Inflammatory macrophage treated with lipopolysaccharide for 1 hour (primary cell): Measurements from ENCODE around the gene HES5.

Source experiments
- DNase-seq, 2 donors: peaks; one replicate each; pipeline ENCODE4 v3.0.0-alpha.2; 2020 to 2022

Gene HES5

DNA sequence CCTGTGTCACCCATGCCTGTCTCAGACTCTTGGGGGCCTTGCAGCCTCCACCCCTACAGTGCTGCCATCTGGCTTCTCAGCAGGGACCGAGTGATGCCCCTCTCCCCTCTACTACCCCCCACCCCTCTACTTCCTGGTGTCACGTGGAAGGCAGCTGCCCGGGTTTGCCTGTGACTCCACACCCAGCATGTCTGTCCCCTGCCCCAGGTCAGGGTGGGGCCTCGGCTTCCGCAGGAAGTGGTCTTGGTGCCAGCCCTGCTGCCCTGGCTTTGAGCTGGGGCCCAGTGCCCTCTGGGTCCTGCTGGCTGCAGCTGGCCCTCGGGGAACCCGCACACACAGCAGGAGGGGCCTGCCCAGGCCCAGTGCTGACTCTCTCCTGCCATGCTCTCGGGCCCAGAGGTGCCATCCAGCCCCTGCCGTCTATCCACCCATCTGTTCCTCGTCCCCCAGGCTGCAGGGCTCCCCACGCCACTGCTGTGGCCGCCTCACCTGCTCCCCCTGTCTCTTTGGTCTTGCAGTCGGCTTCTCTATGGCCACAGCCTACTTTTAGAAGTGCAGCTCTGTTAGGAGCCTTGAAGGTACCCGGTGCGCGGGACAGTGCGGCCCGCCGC, 30.0 kb downstream of the HES5 start:
- DNase-seq: no peak

DNA sequence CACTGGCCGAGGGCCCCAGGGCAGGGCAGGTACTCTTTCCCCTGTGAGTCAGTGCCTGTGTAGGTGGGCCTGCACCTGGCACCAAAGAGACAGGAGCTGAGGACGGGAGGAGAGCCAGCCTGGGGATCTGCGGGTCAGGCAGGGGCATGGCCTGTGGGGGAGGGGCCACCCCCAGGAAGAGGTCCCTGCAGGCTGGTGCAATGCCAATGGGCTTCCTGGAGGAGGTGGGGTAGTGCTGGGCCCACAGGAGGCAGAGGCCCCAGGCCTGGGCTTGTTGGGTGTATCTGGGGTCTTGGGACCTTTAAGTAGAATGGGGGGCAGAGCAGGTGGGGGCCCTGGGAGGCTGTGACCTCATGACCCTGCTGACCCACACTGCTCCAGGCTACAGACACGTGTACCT, 30.8 kb downstream of the HES5 start:
- no peak for DNase-seq

DNA sequence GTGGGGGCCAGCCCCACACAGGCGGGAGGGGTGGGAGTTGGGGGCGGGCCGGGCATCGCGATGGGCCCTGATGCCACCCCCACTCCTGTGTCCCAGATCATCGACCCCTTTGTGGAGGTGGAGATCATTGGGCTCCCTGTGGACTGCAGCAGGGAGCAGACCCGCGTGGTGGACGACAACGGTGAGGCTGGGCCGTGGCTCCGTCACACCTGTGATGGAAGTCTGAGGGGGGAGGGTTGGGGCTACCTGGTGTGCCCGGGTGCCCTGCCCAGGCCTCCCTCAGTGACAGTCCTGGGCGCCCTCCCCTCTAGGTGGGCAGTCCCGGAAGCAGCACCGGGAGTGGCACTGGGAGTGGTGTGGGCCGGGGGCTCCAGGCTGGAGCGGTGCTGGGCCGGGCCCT, 31.4 kb downstream of the HES5 start:
- DNase-seq: no peak

DNA sequence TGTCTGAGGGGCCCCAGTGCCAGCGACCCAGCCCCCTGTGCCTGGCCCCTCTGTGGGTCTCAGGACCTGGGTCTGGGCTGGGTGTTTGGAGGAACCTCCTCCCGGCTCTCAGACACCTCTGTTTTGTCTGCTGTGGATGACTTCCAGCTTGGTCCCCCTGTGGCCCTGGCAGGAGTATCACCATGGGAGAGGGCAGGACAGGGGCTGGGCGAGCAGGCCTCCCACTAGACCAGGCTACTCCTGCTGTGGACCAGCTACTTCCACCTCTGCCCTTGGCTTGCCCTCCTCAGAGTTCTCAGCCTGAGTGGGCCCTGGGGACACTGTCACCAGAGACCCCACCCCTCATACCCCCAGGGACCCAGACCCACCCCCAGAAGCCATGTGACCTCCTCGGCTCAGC, 32.2 kb downstream of the HES5 start:
- DNase-seq: no peak

DNA sequence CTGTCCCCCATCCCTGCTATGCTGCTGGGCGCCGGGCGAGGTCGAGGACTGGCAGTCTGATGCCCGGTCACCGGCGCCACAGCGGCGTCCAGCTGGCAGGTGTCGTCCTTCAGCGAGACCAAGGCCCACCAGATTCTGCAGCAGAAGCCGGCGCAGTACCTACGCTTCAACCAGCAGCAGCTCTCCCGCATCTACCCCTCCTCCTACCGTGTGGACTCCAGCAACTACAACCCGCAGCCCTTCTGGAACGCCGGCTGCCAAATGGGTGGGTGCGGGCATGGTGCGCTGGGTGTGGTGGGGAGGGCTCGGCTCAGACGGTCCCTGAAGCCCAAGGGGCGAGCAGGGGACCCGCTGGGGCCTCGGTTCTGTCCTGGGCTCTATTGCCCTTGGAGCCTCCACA, 33.3 kb downstream of the HES5 start:
- DNase-seq: no peak

DNA sequence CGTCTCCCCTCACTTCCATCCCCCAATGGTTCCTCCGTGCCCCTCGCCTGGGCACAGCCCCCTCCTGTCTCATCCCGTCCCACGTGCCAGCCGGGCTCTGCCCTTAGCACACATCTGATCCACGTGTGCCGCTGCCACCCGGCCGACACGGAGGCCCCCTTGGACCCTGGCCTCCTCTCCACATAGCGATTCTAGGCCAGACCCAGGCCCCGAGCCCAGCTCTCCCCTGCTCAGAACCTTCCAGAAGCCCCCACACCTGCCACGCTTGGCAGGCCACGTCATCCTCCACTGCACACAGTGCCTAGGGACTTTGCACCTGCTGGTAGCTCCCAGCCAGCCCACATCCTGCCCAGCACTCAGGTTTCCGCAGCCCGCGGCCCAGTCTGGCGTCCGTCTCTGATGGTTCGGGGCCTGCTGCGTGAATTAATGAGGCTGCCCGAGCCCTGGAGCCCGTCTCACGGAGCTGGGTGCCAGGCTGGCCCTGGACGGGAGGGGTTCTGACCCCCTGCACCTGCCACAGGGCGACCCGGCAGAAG, 33.9 kb downstream of the HES5 start:
- no peak for DNase-seq

DNA sequence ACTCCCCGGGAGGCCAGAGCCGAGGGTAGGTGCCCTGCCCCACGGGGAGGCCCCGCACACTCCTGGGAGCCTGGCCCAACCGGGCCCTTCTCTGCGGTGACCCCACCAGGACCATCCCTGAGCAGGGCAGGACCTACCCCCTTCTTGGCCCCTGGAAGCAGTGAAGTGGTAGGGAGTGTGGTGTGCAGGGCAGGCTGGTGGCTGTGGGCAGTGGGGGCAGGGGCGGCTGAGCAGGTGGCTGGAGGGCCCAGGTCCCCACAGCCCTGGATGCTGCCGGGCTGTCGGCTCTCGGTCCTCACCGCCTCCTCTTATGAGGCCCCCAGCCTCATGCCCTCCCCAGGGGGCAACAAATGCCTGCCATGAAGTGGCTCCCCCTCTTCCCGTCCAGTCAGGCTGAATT, 34.5 kb downstream of the HES5 start:
- DNase-seq: no peak

DNA sequence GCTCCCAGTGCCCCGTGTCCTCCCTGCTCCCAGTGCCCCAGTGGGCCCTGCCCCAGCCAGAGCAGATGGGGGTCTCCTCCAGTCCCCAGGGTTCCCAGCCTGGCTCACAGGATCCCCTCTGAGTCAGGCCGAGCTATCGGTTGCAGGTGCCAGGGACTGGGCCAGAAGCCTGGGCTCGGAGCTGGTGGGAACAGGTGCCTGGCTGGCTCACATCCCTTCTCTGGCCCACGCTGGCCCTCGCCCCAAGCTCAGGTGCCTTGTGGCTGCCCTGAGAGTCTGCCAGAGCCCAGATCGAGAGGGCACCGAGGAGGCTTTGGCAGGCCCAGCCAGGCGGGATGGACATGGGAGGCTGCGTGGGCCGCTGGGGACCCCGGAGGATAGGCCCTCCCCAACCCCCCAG, 35.0 kb downstream of the HES5 start:
- no peak for DNase-seq

DNA sequence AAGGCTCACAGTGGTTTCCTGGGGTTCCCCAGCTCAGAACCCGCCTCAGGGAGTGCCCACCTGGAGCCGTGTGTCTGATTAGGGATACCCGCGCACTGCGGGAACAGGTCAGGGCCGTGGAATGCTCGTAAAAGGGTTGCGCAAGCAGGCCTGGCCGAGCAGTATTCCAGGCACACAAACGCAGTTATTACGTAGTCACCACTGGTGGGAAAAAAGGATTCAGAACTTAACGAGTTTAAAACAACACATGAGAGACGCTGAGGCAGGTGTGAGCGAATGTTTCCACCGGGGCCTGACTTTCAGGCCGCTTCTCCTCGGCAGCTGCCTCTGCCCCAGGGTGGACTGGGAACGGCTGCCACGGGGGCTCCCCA, 35.8 kb downstream of the HES5 start:
- no peak for DNase-seq

DNA sequence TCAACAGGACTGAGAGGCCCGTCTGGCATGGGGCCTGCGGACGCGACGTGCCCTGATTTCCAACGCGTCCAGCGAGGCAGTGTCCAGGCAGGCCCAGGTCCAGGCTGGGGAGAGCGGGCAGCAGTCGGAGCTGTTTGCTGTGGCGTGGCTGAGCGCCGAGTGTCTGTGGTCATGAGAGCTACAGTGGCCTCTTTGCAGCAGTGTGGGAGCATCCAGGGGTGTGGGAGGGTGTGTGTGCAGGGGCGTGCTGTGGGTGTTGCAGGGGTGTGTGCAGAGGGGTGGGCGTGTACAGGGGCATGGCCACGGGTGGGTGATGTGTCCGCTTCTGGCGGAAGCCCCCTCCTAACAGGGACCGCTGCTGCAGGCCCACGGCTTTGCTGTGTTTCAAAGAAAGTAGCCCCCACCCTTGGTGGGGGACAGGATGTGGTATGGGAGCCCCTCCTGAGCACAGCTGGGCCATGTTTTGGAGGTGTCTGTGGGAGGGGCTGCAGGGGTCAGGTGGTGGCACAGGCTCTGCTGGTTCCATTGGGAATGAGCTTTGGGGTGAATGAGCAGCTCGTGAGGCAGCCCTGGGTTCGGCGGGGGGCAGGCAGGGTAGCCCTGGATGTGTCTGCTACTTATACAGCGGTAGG, 36.3 kb downstream of the HES5 start:
- no peak for DNase-seq

DNA sequence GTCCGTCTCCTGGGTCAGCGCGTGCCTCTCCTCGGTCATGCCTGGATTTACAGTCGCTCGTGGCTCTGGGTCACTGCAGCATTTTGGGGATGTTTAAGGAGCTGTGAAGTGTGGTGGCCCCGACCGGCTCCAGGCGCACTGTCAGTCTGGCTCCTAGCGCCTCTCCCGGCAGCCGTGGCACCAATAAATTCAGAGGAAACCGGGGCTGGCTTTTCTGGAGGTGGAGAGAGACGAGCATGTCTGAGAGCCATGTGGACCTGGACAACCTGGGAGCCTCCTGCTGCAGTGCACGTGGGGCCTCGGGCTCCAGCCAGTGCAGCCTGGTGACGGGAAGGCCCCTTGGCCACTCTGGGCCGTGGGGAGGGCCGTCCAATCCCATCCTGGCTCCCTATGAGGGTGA, 36.8 kb downstream of the HES5 start:
- no peak for DNase-seq

DNA sequence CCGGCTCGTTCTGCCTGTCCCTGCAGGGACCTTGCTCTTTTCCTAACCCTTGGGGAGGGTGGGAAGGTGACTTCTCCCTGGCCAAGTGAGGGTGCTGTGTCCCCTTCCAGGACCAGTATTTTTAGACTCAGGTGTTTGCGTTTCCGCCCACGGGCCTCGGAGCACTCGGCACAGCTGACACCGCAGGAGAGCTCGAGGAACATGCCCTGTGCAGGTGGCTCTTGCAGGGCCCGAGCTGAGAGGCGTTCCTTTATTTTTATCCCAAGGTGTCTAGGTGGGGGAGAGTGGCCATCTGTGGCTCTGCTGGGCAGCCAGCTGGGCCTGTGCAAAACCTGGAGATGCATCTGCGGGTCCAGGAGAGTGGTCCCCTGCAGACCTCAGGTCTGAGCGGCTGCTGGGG, 38.0 kb downstream of the HES5 start:
- DNase-seq: no peak

DNA sequence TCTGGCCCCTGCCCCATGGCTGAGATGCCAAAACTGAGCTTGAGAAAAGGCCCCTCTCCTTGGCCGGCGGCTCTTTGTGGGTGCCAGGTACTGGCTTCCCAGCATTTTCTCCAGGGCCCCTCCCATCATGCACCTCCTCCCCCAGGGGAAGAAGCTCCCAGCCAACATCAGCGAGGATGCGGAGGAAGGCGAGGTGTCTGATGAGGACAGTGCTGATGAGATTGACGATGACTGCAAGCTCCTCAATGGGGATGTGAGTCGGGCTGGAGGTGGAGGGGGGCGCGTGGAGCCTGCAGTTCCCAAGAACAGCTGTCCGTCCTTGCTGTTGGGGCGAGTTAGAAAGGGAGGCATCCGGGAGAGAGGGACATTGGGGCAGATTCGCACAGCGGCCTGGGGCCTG, 40.4 kb downstream of the HES5 start:
- no peak for DNase-seq

DNA sequence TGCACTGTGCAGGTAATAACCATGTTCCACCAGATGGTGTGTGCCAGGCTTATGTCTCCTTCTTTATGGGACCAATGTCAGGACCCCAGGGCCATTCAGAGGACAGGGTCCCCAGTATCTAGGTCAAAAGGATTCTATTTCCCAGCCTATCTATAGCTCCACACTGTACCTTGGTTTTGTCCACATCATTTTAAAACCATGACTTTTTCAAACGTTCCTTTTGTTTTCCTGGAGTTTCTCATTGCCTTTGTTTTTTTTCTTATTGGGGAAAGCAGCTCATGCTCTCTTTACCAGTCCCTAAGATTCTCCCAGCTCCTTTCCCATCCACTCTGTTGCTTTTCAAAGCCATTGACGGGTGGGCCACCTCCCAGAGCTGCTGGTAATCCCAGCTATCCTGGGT, 41.4 kb downstream of the HES5 start:
- DNase-seq: no peak

DNA sequence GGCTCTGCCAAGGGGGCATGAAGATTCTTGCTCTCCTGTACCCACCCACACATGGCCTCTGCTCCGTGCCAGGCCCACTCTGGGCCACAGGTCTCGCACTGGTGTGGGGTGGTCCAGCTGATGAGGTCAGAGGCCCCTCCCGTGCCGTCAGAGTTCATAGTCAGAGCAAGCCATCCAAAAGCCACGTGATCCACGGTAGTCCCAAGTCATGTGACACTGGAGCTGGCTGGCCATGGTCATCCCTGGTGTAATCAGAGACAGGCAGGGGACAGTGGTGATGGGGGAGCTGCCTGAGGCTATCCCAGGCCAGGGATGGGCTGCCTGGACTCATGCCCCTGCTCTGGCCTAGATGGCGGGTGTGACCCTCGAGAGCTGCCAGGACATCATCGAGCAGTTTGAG, 43.5 kb downstream of the HES5 start:
- DNase-seq: no peak

DNA sequence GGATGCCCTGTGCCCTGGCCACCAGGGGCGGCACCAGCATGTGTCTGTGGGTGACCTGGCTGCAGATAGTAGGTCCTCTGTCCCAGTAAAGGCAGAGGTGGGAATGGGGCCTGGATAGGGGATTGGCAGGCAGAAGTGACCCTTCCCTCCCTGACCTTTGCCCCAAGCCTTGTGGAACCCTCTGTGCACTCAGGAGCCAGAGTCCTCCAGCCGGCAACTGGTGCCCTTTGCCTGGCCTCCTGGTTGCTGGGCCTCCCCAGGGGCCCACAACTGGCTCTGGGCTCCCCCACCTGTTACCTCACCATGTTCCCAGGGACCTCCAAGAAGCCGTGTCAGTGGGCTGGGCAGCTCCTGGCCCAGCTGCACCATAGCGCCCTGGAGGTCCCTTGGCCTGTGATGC, 44.0 kb downstream of the HES5 start:
- DNase-seq: no peak

DNA sequence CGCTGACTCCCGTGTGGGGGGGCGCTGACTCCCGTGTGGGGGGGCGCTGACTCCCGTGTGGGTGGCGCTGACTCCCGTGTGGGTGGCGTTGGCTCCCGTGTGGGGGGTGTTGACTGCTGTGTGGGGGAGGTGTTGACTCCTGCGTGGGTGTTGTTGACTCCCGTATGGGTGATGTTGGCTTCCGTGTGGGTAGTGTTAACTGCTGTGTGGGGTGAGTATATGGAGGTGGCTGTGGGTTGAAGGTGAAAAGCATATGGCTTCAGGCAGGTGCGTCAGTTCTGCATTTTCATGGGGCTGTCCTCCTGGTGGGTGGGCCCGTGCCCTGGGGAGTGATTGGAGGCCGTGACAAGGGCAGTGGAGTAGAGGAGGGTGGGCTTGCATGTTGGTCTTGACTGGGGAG, 46.1 kb downstream of the HES5 start:
- DNase-seq: no peak

DNA sequence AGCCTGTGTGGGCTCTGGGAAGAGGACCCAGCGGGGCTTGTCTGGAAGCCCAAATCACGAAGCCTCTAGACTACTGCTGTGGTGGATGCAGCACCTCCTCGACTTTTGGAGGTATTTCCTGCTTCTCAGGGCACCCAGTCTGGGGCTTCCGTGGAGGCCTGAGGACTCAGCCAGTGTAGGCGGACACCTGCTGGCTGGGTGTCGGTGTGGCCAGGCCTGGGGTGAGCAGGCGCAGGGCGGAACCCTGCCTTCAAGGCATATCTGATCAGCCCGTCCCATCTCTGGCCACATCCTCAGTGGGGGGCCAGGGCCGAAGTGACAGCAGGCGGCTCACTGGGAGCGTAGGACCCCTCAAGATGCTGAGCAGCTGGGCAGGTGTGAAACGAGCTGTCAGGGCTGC, 47.0 kb downstream of the HES5 start:
- DNase-seq: no peak

DNA sequence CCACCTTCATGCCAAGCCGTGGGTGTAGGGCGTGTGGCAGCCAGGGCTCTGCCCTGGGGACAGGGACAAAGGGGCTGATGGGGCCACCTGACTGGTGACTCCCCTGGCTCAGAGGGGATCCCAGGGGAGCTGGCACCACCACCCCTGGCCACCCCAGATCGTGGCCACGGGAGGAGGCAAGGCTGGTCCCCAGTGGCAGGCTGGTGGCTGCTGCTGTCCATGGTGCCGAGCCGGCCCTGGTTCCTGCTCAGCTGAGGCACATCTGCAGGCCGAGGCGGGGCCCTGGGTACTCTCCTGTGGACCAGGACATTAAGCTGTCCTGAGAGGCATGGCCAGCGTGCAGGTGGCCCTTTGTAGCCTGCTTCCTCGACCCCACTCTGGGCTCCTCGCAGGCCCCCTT, 47.5 kb downstream of the HES5 start:
- DNase-seq: no peak

DNA sequence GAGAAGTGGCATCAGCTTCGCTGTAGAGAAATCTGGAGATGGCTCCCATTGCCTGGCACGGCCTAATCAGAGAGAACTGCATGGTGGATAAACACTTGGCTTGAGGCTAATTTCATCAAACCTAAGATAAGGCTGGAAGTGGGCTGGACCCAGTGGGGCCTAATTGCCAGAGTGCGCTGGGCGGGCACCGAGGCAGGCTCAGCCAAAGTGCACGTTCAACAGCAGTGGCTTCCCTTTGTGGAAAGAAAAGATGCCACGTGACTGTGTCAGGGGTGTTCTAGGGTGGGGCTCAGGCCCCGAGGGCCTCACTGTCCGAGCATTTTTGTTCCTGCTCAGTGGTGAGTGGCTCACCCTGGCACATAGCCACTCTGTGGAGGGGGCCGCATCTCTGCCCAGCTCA, 48.2 kb downstream of the HES5 start:
- no peak for DNase-seq

DNA sequence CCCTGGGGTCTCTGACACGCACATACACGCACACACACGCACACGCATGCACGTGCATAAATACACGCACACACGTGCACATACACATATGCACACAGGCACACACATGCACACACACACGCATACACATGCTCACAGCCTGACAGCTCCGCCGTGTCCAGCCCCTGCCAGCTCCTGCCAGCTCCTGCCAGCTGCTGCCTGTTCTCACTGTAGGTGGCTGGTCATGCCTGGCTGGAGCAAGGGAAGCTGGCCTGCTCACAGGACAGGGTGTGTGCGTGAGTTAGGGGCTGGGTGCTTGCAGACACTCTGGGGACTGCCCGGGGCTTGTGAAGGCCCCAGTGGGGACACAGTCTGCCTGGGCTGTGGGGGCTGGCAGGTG, 49.1 kb downstream of the HES5 start:
- DNase-seq: no peak

DNA sequence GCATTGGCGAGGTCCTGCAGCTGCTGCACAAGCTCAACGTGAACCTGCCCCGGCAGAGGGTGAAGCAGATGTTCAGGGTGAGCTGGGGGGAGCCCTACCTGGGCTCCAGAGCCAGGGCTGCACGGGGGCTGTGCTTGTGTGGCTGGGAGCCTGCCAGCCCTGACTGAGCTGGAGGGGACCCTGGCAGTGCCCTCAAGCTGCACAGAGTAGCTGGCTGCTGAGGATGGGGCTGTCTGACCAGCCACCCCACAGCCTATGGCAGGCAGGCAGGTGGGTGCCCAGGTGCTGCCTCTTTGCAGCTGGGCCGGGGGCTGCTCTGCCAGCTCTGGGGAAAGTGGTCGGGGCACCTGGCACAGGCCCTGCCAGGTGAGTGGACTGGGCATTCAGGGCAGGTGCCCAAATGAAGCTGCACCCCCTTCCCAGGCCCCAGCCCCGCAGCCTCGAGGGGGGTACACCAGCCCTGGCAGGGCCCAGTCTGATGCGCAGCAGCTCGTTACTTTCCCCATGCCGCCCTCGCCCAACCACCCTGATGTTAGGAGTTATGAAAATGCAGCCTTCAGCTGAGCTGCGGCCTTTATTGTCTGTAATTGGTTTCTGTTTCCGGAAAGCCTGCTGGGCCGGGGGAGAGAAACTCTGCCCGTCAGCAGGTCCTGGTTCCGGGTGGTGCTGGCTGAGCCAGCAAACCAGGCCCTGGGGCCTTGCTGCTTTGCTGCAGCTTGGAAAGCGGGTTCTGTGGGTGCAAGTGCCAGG, 49.7 kb downstream of the HES5 start:
- DNase-seq: no peak

DNA sequence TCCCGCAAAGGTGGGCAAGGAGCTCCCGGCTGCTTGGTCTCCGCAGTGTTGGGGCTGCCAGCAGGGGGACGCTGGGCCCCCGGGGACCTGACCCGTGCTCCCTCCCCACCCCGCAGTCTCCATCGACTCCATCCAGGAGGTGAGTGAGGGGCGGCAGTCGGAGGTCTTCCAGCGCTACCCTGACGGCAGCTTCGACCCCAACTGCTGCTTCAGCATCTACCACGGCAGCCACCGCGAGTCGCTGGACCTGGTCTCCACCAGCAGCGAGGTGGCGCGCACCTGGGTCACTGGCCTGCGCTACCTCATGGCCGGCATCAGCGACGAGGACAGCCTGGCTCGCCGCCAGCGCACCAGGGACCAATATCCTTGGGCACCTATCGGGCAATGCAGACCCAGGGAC, 50.4 kb downstream of the HES5 start:
- no peak for DNase-seq

DNA sequence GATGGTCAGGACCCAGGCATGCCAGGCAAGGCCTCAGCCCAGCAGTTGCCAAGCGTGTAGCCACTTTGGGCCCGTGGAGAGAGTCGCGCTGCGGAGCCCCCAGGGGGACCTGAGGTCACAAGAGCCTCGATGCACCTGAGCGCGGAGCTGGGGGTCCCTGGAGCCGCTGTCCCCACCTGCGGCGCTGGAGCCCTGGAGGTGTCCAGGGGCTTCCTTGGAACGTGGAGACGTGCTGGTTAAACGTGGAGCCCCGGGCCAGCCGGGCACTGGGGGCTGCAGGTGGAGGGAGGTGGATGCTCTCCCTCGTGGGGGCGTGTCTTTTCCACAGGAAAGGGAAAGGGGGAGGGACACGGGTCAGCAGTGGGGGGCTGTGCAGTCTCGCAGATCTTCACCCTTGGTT, 50.9 kb downstream of the HES5 start:
- no peak for DNase-seq
